ENCODE results near the gene CT47C1.

GRCh38 chrX:119082278-119082677, 9.5 kb downstream of the CT47C1 start:
- TF ChIP-seq CTCF (IDR thresholded peaks at IDR 0.05) (no peak), EP300 (IDR thresholded peaks at IDR 0.05) (no peak), POLR2A (IDR thresholded peaks at IDR 0.05) (no peak), POLR2AphosphoS5 (IDR thresholded peaks at IDR 0.05) (no peak)
